Measurements from ENCODE around the gene KRT3.

The KRT3 gene

DNA sequence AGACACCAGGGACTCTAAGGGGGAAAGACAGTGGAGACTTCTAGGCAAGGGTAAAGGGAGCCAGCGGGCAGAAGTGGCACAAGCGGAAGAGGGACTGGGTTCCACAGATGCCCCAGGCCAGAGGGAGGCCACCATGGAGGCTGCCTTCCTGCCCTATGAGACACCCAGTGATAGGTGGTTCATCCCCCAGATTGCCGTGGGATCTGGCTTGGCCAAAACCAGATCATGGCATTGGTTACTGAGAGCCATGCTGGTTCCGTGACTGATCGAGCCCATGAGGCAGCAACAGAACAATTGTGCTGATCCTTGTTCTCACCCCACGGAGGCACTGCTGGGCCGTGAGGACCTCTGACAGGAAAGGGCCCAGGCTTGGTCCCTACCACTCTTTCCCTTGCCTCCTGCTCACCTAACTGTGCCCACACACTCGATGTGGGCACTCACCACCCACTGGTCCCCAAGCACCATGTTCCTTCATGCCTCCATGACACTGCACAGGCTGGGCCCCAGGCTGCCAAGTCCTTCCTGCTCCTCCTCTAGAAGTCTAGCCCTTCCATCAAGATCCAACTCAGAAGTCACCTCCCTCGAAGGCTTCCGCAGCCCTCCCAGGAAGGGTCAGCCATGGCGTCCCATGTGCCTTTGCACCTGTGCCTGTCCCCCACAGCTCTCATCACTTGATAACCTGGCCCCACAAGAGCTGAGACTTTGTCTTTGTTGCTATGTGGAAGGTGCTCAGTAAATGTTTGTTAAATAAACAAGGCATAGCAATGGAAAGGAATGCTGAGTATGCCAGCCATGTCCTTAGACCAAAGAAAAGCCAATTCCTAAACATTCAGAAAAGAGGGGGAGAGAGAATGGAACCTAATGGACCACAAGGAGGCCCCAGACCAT, 30.9 kb upstream of the KRT3 start:
- no peak for DNase-seq

- DNase-seq: no peak
Measured at GRCh38 chr12:52825961-52826360, 30.0 kb upstream of the KRT3 start.

GRCh38 chr12:52824741-52825410, 29.0 kb upstream of the KRT3 start:
- no peak for DNase-seq

DNA sequence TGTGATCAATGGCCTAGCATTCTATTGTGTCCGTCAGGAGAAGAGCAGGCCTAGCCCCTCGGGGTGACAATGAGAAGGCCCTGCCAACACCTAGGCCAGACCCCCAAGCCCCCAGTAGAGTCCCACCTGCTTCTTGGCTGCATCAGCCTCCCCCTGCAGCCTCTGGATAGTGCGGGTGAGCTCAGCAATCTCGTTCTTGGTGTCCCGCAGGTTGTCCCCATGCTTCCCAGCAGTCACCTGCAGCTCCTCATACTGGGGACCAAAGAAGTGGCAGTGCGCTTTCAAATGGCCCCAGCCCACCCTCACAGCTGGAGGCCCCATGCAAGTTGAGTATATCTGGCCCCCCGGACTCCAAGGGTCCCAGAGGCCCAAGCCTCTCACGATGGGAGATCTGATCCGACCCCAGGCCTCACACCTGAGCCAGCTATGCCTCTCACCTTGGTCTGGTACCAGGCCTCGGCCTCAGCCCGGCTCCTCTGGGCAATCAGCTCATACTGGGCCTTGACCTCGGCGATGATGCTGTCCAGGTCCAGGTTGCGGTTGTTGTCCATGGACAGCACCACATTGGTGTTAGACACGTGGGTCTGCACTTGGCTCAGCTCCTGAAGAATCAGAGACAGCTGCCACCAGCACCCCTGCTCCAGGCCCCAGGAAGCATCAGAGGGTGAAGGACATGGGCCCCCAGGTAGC, 28.0 kb upstream of the KRT3 start:
- no peak for DNase-seq

- DNase-seq: no peak
Measured at GRCh38 chr12:52822771-52823510, 27.0 kb upstream of the KRT3 start.

DNA sequence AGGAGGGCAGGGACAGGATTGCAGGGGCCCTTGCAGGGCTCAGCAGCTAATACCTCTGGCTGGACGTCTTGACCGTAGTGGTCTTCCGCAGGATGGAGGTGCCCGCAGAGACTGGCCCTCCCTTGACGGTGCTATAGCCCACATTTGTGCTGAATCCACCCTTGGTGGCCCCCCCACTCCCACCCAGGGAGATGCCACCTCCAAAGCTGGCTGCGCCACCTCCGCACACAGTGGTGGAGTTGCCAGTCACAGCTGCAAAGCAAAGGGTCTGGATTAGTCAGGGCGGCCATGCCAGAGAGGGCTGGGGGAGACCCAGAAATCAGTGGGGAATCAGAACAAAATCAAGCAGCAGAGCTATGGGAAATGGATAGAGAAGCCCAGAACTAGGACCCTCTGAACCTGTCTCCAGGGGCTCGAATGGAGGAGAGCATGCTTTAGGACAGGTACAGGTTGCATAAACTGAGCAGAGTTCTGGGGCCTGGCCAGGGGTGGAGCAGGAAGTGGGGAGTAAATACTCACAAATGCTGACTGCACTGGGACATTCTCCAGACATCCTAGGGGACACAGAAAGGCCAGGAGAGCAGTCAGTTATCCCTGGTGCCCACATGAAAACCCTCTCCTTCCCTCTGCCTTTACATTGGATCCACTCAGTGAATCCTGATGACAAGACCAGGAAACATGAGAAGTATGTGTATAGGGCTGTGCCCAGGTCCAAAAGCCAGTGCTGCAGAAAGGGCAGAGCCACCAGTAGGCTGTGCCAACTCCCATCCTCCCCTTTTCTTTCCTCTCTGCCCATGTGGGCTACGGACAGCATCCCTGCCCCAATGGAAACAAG, 26.1 kb upstream of the KRT3 start:
- no peak for DNase-seq

DNA sequence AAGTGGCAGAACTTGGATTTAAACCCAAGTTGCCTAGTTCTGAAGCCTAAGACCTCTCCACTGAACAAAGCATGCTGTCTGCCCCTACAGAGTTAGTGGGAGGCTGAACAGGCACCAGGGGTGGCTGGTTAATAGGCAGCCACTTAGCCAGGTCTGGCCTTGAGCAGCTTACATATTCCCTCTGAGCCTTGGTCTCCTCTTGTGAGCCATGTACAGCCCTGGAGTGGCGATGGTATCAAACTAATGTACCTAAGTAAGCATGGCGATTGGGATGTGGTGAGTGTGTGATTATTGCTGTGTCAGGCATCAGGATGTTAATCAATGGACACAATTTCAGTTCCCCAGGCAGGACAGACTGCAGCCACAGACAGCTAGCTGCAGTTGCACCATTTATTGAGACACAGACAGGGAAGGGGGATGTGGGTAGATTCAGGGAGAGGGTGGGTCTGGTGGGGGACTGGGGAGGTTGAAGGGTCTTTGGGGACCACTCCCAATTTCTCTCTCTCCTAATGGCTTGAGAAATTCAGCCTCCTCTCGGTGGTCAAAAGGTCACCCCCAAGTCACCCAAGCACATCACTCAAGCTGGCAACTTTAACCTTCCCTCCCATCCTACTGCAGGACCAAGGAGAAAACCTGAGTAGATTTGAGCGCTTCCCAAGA, 25.3 kb upstream of the KRT3 start:
- DNase-seq: no peak

GRCh38 chr12:52820521-52820920, 24.6 kb upstream of the KRT3 start:
- no peak for DNase-seq

DNA sequence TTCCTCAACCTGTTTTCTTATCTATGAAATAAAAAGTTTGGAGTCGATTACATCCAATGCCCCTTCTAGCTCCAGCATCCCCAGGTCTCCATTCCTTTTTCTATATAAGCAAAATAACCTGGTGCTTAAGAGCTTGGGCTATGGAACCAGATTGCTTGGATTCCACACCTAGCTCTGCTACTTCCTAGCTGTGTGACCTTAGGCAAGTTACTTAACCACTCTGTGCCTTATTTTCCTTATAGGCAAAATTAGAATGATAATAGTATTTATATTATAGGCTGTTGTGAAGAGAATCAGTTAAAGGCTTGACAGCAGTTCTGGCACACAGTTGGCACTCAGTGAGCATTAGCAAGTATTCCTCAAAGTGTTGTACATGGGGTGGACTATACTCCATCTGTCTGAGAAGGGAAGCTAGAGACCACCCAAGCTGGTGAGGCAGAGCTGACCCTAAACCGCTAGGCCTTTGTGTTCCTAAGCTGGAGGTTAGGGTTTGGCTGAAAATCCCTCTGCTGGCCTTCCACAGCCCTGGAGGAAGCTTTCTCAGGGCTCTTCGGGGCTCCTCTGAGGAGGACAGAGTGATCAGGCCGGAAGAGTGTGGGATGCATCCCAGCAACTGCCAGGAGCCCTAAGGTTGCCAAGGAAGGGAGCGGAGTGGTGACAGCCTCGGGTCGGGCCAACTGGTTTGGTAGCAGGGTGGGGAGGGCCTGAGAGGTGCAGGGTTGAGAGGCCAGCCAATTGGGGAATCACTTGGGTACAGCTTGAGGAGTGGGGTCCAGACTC, 24.0 kb upstream of the KRT3 start:
- DNase-seq: no peak

DNA sequence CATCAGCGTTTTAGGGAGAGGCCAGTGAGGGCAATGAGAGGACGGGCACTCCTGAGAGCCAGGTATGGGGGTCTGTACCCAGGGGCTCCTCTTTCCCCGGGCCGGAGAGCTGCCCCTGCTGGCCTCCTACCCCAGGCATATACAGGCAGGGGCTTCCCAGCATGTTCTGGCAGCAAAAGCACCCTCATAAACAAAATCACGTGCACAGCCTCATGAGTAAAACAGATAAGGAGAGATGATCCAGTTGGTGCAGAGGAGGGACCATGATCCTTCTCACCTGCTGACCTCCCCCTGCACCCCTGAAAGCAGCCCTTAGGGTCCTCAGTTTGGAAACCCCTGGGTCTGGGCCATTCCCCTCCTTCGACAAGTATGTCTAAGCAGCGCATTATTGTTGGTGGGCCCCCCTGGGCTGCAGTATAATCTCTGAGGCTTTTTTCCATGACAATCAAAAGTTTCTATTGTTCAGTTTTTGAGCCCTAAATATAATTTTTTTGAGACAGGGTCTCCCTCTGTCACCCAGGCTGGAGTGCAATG, 23.0 kb upstream of the KRT3 start:
- no peak for DNase-seq

DNA sequence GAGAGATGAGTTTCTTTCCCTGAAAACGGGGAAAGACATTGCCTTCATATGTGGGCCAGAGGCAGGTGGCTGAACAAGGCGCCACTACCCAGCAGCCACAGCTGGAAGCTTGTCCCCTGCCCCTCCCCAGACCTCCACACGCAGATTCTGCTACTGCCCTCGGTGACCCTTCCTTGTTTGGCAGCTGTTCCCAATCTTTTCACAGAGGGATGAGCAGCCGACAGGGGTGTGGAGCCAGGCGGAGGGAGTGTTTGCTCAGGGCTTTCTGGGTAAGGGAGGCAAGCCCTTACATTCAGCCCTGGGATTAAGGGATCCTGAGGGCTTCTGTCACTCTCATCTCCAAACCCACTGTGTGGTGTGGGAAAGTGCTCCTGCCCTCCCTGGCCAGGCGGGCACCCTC, 22.5 kb upstream of the KRT3 start:
- DNase-seq: no peak

GRCh38 chr12:52817699-52818238, 21.9 kb upstream of the KRT3 start:
- no peak for DNase-seq

DNA sequence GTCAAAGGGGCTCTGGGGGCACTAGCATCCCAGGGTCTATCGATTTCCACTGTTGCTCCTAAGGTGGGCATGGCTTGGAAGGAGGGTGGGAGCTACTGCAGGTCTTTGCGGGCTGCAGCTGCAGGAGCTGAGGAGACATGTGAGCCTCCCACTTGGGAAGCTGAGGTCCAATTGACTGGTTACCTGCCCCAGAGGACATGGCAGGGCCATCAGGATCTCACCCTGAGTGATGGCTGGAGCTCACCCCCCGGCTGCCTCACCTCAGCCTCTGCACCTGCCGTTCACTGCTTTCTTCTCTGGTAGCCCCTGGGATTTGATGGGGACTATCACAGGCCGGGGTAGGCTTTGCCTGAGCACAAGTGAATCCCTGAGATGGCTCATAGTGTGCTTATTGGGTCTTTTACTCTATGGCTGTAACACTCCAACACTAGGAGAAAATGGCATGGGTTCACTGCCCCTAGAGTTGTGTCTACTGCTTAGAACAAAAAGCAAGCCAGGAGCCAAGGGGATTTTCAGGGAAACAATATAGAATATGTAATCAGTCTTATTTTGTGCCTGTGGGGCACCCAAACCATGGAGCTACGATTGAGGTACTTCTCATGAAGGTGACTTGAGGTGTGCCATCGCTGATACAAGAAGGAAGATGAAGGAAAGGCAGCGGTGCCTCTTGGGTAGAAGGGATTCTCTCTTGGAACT, 21.2 kb upstream of the KRT3 start:
- DNase-seq: no peak

DNA sequence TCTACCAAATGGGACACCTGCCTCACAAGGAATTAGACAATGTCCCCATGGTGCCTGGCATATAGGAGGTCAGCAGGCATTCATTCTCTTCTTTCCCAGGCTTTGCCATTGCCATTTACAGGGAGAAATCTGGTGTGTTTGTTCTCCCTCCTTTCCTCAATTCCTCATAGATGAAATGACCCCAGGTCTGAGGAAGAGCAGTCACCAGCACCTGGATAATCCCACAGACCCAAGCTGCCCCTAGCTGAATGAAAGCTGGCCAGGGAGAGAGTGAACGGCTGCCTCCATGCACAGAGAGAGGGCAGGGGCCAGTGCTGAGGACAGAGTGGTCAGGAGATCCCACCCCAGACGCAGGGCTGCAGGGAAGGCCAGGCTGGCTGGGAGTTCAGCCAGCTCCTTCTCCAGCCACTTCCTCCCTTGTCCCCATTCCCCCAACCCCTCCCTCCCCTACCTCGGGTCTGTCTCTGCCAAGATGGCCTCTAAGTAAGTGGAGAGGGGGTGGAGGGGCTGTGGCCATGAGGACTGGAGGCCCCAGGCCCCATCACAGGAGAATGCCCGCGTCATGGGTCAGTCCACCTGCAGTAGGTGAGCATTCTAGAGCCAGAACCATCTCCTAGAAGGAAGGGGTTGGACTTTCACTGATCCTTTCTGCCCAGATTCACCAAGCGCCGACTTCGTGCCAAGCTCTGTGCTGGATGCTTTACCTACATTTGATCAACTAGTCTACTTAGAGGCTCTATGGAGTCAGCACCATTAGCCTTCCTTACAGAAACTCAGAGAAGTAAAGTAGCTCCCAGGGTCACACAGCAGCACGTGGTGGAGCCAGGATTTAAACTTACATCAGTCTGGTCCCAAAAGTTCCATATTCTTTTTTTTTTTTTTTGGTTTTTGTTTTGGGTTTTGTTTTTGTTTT, 20.0 kb upstream of the KRT3 start:
- no peak for DNase-seq

- no peak for DNase-seq
Measured at GRCh38 chr12:52815161-52815560, 19.2 kb upstream of the KRT3 start.

DNA sequence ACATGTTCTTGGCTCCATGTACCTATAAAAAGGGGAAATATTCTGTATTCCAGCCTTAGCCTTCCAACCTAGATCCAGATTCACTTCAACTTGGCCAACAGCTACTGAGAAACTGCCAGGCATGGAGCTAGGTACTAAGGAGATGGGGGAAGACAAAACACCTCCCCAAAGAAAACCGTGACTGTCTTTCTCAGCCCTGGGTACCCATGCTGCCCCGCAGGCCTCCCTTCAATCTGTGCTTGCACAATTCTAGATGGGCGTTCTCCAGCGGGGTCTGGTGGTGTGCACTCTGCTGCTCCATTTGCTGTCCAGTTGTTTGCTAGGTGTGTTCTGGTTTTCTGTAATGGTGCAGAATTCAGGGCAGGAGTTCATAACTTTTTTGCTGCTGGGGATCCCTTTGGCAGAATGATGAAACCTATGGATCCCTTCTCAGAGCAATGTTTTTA, 18.8 kb upstream of the KRT3 start:
- no peak for DNase-seq

DNA sequence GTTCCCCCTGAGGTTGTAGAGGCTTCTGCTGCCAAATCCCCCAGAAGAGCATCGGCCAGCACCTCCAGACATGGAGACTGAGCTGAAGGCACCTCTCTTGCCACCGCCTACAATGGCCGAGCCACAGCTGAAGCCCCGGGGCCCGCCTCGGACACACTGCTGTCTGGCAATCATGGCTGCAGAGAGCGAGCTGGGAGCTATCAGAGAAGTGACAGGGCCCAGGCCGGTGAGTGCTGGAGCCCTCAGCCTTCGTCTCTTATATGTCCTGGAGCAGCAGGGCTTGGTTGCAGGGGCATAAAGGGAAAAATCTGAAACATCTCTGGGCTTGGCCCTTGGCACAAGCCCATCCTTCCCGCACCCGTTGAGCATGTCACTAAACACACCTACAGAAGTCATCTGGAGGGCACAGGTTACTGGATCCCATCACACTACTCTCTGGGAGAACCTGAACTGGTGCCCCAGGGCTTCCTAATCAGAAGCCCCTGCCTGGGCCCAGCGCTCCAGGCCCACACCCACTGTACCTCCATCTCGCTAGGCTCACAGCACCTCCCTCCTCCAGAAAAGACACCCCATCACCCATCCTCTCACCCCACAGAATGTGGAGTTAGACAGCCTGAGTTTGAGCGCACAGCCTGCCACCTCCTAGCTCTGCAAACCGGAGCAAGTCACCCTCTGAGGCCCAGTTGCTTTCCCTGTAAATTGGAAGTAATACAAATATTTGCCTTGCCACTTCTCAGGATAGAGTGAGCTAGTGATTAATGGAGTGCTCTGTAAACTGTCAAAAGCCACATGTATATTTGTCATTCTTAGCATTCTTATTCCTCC, 18.2 kb upstream of the KRT3 start, which contains the start of gene KRT4:
KRT4 (minus strand) TSS at position 232 of the 825 bp plus-strand sequence; CDS start at position 174, 58 bp downstream.
- no peak for DNase-seq
